Trophoblast cell (in vitro differentiated cells and primary cell): Measurements from ENCODE around the gene PITPNB.

Source experiments
- DNase-seq, 2 donors: peaks; one replicate each; pipeline ENCODE4 v3.0.0-alpha.2; 2016
- H2AFZ ChIP-seq: 2 replicates; pipeline ENCODE4 v1.6.1; 2013; ENCODE audit warnings: low read length, moderate library complexity, mild to moderate bottlenecking; ENCODE audit not compliant: insufficient read depth, poor library complexity
- H2AK5ac ChIP-seq: 2 replicates; pipeline ENCODE4 v1.6.1; 2013; ENCODE audit warnings: mild to moderate bottlenecking, low read length
- H2BK120ac ChIP-seq: 2 replicates; pipeline ENCODE4 v1.6.1; 2013; ENCODE audit warnings: low read length, mild to moderate bottlenecking, moderate library complexity; ENCODE audit not compliant: insufficient read depth, poor library complexity
- H2BK12ac ChIP-seq: 2 replicates; pipeline ENCODE4 v1.6.1; 2013; ENCODE audit warnings: mild to moderate bottlenecking, low read length, moderate library complexity
- H2BK5ac ChIP-seq: 2 replicates; pipeline ENCODE4 v1.6.1; 2013; ENCODE audit warnings: low read length, low read depth, moderate library complexity, mild to moderate bottlenecking; ENCODE audit not compliant: poor library complexity
- H3K14ac ChIP-seq: 2 replicates; pipeline ENCODE4 v1.6.1; 2013; ENCODE audit warnings: mild to moderate bottlenecking, low read length
- H3K18ac ChIP-seq: 2 replicates; pipeline ENCODE4 v1.6.1; 2013; ENCODE audit warnings: mild to moderate bottlenecking, low read length
- H3K23ac ChIP-seq: 2 replicates; pipeline ENCODE4 v1.6.1; 2013; ENCODE audit warnings: low read length
- H3K27ac ChIP-seq: 2 replicates; pipeline ENCODE4 v1.5.1; 2013; ENCODE audit warnings: low read depth, mild to moderate bottlenecking, inconsistent platforms, low read length, moderate library complexity
- H3K27me3 ChIP-seq: 2 replicates; pipeline ENCODE4 v1.6.1; 2013; ENCODE audit warnings: inconsistent platforms, mild to moderate bottlenecking, low read length, moderate library complexity; ENCODE audit not compliant: insufficient read depth
- H3K36me3 ChIP-seq, 2 experiments: 1 replicate in 1 of 2; 2 replicates in 1 of 2; pipeline ENCODE4 v1.6.1; 2013; ENCODE audit warnings: low read length in 2 of 2, mild to moderate bottlenecking in 2 of 2, moderate library complexity in 1 of 2; ENCODE audit not compliant: insufficient read depth in 2 of 2, control insufficient read depth in 1 of 2
- H3K4ac ChIP-seq: 2 replicates; pipeline ENCODE4 v1.6.1; 2013; ENCODE audit warnings: low read depth, mild to moderate bottlenecking, low read length, moderate library complexity
- H3K4me1 ChIP-seq, 2 experiments: 1 replicate in 1 of 2; 2 replicates in 1 of 2; pipeline ENCODE4 v1.6.1; 2013; ENCODE audit warnings: low read length in 2 of 2, mild to moderate bottlenecking in 2 of 2, moderate library complexity in 1 of 2; ENCODE audit not compliant: insufficient read depth in 2 of 2, control insufficient read depth in 1 of 2
- H3K4me2 ChIP-seq: 2 replicates; pipeline ENCODE4 v1.6.1; 2013; ENCODE audit warnings: inconsistent platforms, mild to moderate bottlenecking, low read length, moderate library complexity
- H3K4me3 ChIP-seq: 2 replicates; pipeline ENCODE4 v1.5.1; 2013; ENCODE audit warnings: mild to moderate bottlenecking, low read depth, low read length, inconsistent platforms
- H3K79me1 ChIP-seq: one replicate; pipeline ENCODE4 v1.6.1; 2013; ENCODE audit warnings: low read length
- H3K79me2 ChIP-seq: 2 replicates; pipeline ENCODE4 v1.6.1; 2013; ENCODE audit warnings: low read length, mild to moderate bottlenecking; ENCODE audit not compliant: control insufficient read depth, insufficient read depth, poor library complexity
- H3K9ac ChIP-seq: 2 replicates; pipeline ENCODE4 v1.6.1; 2013; ENCODE audit warnings: mild to moderate bottlenecking, low read length
- H3K9me3 ChIP-seq: 2 replicates; pipeline ENCODE4 v1.6.1; 2013; ENCODE audit warnings: low read depth, mild to moderate bottlenecking, control low read depth, inconsistent platforms, low read length; ENCODE audit not compliant: insufficient read depth
- H4K12ac ChIP-seq: 2 replicates; pipeline ENCODE4 v1.6.1; 2013; ENCODE audit warnings: low read depth, mild to moderate bottlenecking, low read length, moderate library complexity
- H4K8ac ChIP-seq: 2 replicates; pipeline ENCODE4 v1.6.1; 2013; ENCODE audit warnings: low read depth, mild to moderate bottlenecking, low read length, moderate library complexity
- H4K91ac ChIP-seq: one replicate; pipeline ENCODE4 v1.6.1; 2013; ENCODE audit warnings: low read depth, mild to moderate bottlenecking, low read length, moderate library complexity
- WGBS: extraction: QIAGEN DNeasy Blood & Tissue Kit; methylation state at CpG from one replicate; pipeline ENCODE4 v1.1.7; 2013; ENCODE audit warnings: missing lambda C conversion rate; ENCODE audit not compliant: insufficient read length, insufficient coverage; ENCODE audit errors: extremely low coverage; 5-methylcytosine and 5-hydroxymethylcytosine counted together

The PITPNB gene

GRCh38 chr22:27961182-27961581, 42.1 kb upstream of the PITPNB start:
- no peak overlapping the region for H3K4me3 ChIP-seq
- H3K79me1 ChIP-seq: peaks cover 4% of the 10 kb centered on the region
- no CpG with 5 or more reads among the region's 4 CpGs for WGBS
- no peak overlapping the region for H2BK5ac ChIP-seq
- no peak overlapping the region for H3K23ac ChIP-seq
- no peak for DNase-seq
- no peak overlapping the region for H3K14ac ChIP-seq
- H4K8ac ChIP-seq: no peak overlapping the region
- no peak overlapping the region for H4K12ac ChIP-seq
- no peak overlapping the region for H4K91ac ChIP-seq
- H2AK5ac ChIP-seq: no peak overlapping the region
- H3K4ac ChIP-seq: no peak overlapping the region
- H2BK12ac ChIP-seq: no peak overlapping the region
- H3K27me3 ChIP-seq: no peaks in the 10 kb centered on the region
- H3K18ac ChIP-seq: no peak overlapping the region
- H3K36me3 ChIP-seq: peaks cover 0 to 2% of the 10 kb centered on the region in 2 experiments
- H3K4me1 ChIP-seq: peaks cover 2 to 3% of the 10 kb centered on the region in 2 experiments
- H3K9ac ChIP-seq: no peak overlapping the region
- H3K9me3 ChIP-seq: no peaks in the 10 kb centered on the region
- H3K79me2 ChIP-seq: peaks cover 2% of the 10 kb centered on the region
- no peak overlapping the region for H3K4me2 ChIP-seq
- no peak overlapping the region for H2BK120ac ChIP-seq
- no peak overlapping the region for H3K27ac ChIP-seq
- H2AFZ ChIP-seq: no peak overlapping the region

- Histone ChIP-seq H3K14ac (no peak overlapping the region), H3K4me1 (peaks cover 2 to 3% of the 10 kb centered on the region in 2 experiments), H3K79me1 (peaks cover 2% of the 10 kb centered on the region), H2BK12ac (no peak overlapping the region), H2BK120ac (no peak overlapping the region), H2AK5ac (no peak overlapping the region), H3K4me2 (no peak overlapping the region), H3K9ac (no peak overlapping the region), H3K9me3 (no peaks in the 10 kb centered on the region), H2AFZ (no peak overlapping the region), H4K12ac (no peak overlapping the region), H2BK5ac (no peak overlapping the region), H4K8ac (peak overlapping the region; percentile 34), H3K4ac (no peak overlapping the region), H3K18ac (no peak overlapping the region), H3K27ac (no peak overlapping the region), H3K79me2 (peaks cover 2% of the 10 kb centered on the region), H3K27me3 (no peaks in the 10 kb centered on the region), H4K91ac (peak overlapping the region; percentile 8), H3K4me3 (no peak overlapping the region), H3K23ac (no peak overlapping the region), H3K36me3 (peaks cover 0 to 2% of the 10 kb centered on the region in 2 experiments)
- no CpG with 5 or more reads among the region's 8 CpGs for WGBS
- no peak for DNase-seq
Observed at GRCh38 chr22:27959335-27960090, 40.5 kb upstream of the PITPNB start.

- Histone ChIP-seq H3K4me2 (no peak overlapping the region), H3K9ac (no peak overlapping the region), H3K4me3 (no peak overlapping the region), H2BK120ac (no peak overlapping the region), H3K18ac (no peak overlapping the region), H3K36me3 (peaks cover 0 to 2% of the 10 kb centered on the region in 2 experiments), H2BK12ac (no peak overlapping the region), H3K23ac (no peak overlapping the region), H3K4me1 (peaks cover 0 to 3% of the 10 kb centered on the region in 2 experiments), H3K27ac (no peak overlapping the region), H3K4ac (no peak overlapping the region), H3K9me3 (no peaks in the 10 kb centered on the region), H4K12ac (no peak overlapping the region), H2BK5ac (no peak overlapping the region), H4K8ac (no peak overlapping the region), H4K91ac (no peak overlapping the region), H3K27me3 (no peaks in the 10 kb centered on the region), H2AFZ (no peak overlapping the region), H2AK5ac (no peak overlapping the region), H3K79me1 (no peaks in the 10 kb centered on the region), H3K79me2 (no peaks in the 10 kb centered on the region), H3K14ac (no peak overlapping the region)
- WGBS: no CpG with 5 or more reads among the region's 3 CpGs
- DNase-seq: no peak
Observed at GRCh38 chr22:27952779-27953178, 33.7 kb upstream of the PITPNB start.

GRCh38 chr22:27952091-27952490, 33.0 kb upstream of the PITPNB start:
- Histone ChIP-seq H3K14ac (no peak overlapping the region), H3K79me1 (no peaks in the 10 kb centered on the region), H2BK120ac (no peak overlapping the region), H3K27me3 (no peaks in the 10 kb centered on the region), H3K23ac (no peak overlapping the region), H3K4me1 (peaks cover 0 to 3% of the 10 kb centered on the region in 2 experiments), H2AK5ac (no peak overlapping the region), H3K79me2 (no peaks in the 10 kb centered on the region), H4K91ac (no peak overlapping the region), H2AFZ (no peak overlapping the region), H3K27ac (no peak overlapping the region), H4K8ac (no peak overlapping the region), H3K4ac (no peak overlapping the region), H3K4me2 (no peak overlapping the region), H3K9ac (no peak overlapping the region), H2BK12ac (no peak overlapping the region), H3K36me3 (peaks cover 0 to 2% of the 10 kb centered on the region in 2 experiments), H3K9me3 (no peaks in the 10 kb centered on the region), H3K4me3 (no peak overlapping the region), H2BK5ac (no peak overlapping the region), H4K12ac (no peak overlapping the region), H3K18ac (no peak overlapping the region)
- WGBS: no CpG with 5 or more reads among the region's 3 CpGs
- peak; percentile 28 to 57 for DNase-seq
